ENCODE measurements around the gene SPTLC3.

SPTLC3 gene

GRCh38 chr20:13034936-13035335 is 26.2 kb downstream of the SPTLC3 start:
- no peak for DNase-seq

- no peak for DNase-seq
Observed at GRCh38 chr20:13035399-13036152, 26.8 kb downstream of the SPTLC3 start.

- no peak for DNase-seq
Observed at GRCh38 chr20:13037727-13038126, 29.0 kb downstream of the SPTLC3 start.

- DNase-seq: no peak
Observed at GRCh38 chr20:13041574-13042457, 33.0 kb downstream of the SPTLC3 start.

- no peak for DNase-seq
Observed at GRCh38 chr20:13042458-13042794, 33.7 kb downstream of the SPTLC3 start.

- no peak for DNase-seq
Observed at GRCh38 chr20:13046409-13046808, 37.6 kb downstream of the SPTLC3 start.

GRCh38 chr20:13054011-13054410 is 45.2 kb downstream of the SPTLC3 start:
- no peak for DNase-seq

- no peak for DNase-seq
Observed at GRCh38 chr20:13058666-13059389, 50.1 kb downstream of the SPTLC3 start.

- DNase-seq: no peak
Observed at GRCh38 chr20:13059398-13060136, 50.8 kb downstream of the SPTLC3 start.

GRCh38 chr20:13060327-13060726 is 51.6 kb downstream of the SPTLC3 start:
- no peak for DNase-seq

GRCh38 chr20:13061381-13061780 is 52.6 kb downstream of the SPTLC3 start:
- no peak for DNase-seq

GRCh38 chr20:13062789-13063188 is 54.0 kb downstream of the SPTLC3 start:
- no peak for DNase-seq

GRCh38 chr20:13068336-13068735 is 59.6 kb downstream of the SPTLC3 start:
- DNase-seq: no peak

- no peak for DNase-seq
Observed at GRCh38 chr20:13081877-13082276, 73.1 kb downstream of the SPTLC3 start.

GRCh38 chr20:13082378-13082777 is 73.6 kb downstream of the SPTLC3 start:
- no peak for DNase-seq

GRCh38 chr20:13085275-13085674 is 76.5 kb downstream of the SPTLC3 start:
- no peak for DNase-seq

GRCh38 chr20:13089950-13090469 is 81.2 kb downstream of the SPTLC3 start:
- no peak for DNase-seq

- no peak for DNase-seq
Observed at GRCh38 chr20:13092111-13092510, 83.3 kb downstream of the SPTLC3 start.

GRCh38 chr20:13094976-13095375 is 86.2 kb downstream of the SPTLC3 start:
- DNase-seq: no peak

- no peak for DNase-seq
Observed at GRCh38 chr20:13098720-13099355, 90.1 kb downstream of the SPTLC3 start.

- DNase-seq: no peak
Observed at GRCh38 chr20:13099676-13100075, 90.9 kb downstream of the SPTLC3 start.

GRCh38 chr20:13101276-13101675 is 92.5 kb downstream of the SPTLC3 start:
- DNase-seq: no peak
